Measurements from ENCODE around the gene MYB. TPM values are rescaled to one million over a fixed set of nuclear protein-coding genes. Genes with fewer than 3 reads are reported as not detected.

MYB gene
- total RNA-seq, 1 experiment from 2014 or later = 6.1 TPM

- ATAC-seq = no peak
- CTCF ChIA-PET = no interaction called here
These were observed 54.6 kb downstream of the MYB start for GRCh38 chr6:135235716-135236115.

More at GRCh38 chr6:135235716-135236115, 54.6 kb downstream of the MYB start:
- Mint-ChIP-seq H3K27me3 (ENCODE audit: low read depth) (no peaks in the 10 kb centered on the region), H3K36me3 (no peaks in the 10 kb centered on the region), H3K4me3 (no peak overlapping the region), H3K4me1 (peaks cover 13% of the 10 kb centered on the region), H3K9me3 (no peaks in the 10 kb centered on the region), H3K27ac (no peak overlapping the region)
- TF ChIP-seq, protein P1, sequence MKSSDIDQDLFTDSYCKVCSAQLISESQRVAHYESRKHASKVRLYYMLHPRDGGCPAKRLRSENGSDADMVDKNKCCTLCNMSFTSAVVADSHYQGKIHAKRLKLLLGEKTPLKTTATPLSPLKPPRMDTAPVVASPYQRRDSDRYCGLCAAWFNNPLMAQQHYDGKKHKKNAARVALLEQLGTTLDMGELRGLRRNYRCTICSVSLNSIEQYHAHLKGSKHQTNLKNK (CRISPR knock-in tag; IDR thresholded peaks at IDR 0.05) = no peak
- TF ChIP-seq, protein P2, sequence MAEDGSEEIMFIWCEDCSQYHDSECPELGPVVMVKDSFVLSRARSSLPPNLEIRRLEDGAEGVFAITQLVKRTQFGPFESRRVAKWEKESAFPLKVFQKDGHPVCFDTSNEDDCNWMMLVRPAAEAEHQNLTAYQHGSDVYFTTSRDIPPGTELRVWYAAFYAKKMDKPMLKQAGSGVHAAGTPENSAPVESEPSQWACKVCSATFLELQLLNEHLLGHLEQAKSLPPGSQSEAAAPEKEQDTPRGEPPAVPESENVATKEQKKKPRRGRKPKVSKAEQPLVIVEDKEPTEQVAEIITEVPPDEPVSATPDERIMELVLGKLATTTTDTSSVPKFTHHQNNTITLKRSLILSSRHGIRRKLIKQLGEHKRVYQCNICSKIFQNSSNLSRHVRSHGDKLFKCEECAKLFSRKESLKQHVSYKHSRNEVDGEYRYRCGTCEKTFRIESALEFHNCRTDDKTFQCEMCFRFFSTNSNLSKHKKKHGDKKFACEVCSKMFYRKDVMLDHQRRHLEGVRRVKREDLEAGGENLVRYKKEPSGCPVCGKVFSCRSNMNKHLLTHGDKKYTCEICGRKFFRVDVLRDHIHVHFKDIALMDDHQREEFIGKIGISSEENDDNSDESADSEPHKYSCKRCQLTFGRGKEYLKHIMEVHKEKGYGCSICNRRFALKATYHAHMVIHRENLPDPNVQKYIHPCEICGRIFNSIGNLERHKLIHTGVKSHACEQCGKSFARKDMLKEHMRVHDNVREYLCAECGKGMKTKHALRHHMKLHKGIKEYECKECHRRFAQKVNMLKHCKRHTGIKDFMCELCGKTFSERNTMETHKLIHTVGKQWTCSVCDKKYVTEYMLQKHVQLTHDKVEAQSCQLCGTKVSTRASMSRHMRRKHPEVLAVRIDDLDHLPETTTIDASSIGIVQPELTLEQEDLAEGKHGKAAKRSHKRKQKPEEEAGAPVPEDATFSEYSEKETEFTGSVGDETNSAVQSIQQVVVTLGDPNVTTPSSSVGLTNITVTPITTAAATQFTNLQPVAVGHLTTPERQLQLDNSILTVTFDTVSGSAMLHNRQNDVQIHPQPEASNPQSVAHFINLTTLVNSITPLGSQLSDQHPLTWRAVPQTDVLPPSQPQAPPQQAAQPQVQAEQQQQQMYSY (CRISPR knock-in tag; IDR thresholded peaks at IDR 0.05) = no peak
- TF ChIP-seq NFATC4 (CRISPR knock-in tag; IDR thresholded peaks at IDR 0.05) = no peak
- no peak for TF ChIP-seq SMAD4 (CRISPR knock-in tag; IDR thresholded peaks at IDR 0.05)
- TF ChIP-seq ZBTB21 (CRISPR knock-in tag; IDR thresholded peaks at IDR 0.05; ENCODE audit: borderline replicate concordance) = no peak
- TF ChIP-seq JUN (CRISPR knock-in tag; IDR thresholded peaks at IDR 0.05) = no peak
- no peak for TF ChIP-seq ARID4B (CRISPR knock-in tag; IDR thresholded peaks at IDR 0.05; ENCODE audit: borderline replicate concordance)
- TF ChIP-seq ATF6 (CRISPR knock-in tag; IDR thresholded peaks at IDR 0.05) = no peak
- DNase-seq (ENCODE audit: low spot score) = no peak
- POLR2A ChIA-PET = no interaction called here

All from WTC11 (cell line).